Measurements from ENCODE around the gene ZNRF1.

ZNRF1 gene

DNA sequence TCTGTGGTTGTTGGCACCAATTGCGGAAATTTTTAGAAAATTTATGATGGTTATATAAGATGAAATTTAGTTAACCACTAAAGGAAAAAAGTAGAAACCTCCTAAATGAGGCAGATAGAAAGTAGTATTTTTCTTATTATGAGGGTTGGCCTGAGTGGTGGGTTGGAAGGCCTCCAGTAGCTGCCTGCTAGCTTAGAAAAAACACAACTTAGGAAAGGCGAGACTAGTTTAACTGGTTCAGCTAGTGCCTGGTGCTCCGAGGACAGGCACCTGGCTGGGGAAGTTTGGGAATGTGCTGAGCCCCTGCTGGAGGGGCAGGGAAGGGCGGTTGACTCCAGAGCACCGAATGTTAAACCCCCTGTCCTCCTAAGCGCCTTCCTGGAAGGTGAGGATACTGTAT is 97.8 kb downstream of the ZNRF1 start:
- DNase-seq (ENCODE audit: low read depth in 2 of 2, low spot score in 1 of 2), result no peak

GRCh38 chr16:75097191-75097761 is 98.5 kb downstream of the ZNRF1 start:
- DNase-seq (ENCODE audit: low read depth in 2 of 2, low spot score in 1 of 2), result no peak

DNA sequence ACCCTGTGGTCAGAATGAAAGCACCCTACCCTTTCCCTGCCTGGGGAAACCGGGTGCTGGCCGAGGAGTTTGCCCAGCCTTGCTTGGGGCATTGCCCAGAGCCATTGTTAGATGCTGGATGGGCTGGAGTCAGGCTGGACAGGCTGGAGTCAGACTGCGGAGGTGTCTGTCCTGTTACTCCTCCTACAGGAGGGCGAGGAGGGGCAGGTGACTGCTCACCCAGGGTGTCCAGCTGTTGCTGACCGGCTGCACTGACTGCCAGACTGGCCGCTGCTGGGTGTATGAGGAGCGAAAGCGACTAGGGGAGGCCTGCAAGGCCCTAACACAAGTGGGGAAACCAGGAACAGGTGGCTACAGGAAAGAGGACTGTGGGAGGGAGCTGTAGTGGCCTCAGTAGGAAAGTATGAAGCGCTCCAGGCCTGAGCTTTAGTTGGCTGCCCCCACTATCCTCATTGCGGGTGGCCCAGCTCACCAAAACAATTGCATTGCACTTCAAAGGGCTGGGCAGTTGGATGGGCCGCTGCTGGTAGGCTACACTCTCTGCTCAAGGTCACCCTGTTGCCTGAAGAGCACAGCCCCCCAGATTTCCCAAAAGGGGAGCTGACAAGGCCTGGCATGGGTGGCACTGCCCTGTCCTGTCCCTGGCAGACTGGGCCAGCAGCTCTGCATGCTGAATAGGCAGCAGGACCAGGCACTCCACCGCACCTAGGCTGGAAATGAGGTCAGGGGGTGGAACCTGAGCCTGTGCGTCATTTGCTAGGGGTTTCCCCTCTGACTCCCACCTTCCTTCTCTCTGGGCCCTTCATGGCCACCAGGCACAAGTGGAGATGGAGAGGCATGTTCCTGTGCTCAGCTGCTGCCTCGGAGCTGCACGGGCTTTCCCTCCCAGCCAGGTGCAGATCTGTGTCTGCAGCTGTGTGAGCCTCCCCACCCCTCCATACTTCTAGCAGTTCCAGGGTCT is 99.4 kb downstream of the ZNRF1 start:
- peak in 1 of 2 donors; percentile 28 for DNase-seq (ENCODE audit: low read depth in 2 of 2, low spot score in 1 of 2)

GRCh38 chr16:75099075-75099667 is 100.3 kb downstream of the ZNRF1 start:
- no peak for DNase-seq (ENCODE audit: low read depth in 2 of 2, low spot score in 1 of 2)

DNA sequence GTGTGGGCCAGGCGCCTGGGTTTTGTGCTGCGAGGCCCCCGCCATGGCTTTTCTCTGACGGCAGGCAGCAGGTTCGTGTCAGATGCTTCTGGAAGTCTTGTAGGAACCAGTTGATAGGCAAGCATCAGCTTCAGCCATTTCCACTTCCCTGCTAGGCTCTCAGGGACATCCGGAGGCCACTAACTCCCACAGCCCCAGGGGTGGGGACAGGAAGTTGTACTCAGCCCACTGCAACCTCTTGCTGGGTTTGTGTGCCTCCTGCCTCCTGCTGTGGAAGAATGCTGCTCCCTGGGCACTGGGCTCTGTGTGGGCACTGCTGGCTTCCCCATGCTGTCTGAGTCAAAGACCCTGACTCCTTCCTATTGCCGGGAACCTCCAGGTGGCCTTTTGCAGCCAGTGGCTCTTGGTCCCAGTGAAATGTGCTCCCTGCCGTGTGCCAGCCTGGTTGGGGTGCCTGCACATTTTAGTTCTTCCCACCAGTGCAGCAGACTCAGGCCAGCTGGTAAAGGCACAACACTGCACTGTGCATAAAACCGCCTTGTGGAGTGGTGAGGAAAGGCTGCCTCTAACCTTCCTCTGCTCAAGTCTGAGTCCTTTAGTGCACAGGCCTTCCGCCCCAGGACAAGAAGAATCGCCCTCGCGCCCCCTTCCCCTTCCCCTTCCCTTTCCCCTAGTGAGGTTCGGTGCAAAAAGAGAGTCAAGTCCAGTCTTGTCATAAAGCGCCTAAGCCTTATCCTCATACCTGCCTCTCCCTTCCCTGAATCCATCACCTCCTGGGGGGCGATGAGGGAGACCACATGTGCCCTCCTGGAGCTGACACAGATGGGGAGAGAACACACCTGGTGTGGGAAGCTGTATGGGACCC is 101.1 kb downstream of the ZNRF1 start:
- no peak for DNase-seq (ENCODE audit: low read depth in 2 of 2, low spot score in 1 of 2)

GRCh38 chr16:75100603-75100990 is 101.8 kb downstream of the ZNRF1 start:
- no peak for DNase-seq (ENCODE audit: low read depth in 2 of 2, low spot score in 1 of 2)

- DNase-seq (ENCODE audit: low read depth in 2 of 2, low spot score in 1 of 2), result no peak
These were observed 102.8 kb downstream of the ZNRF1 start for GRCh38 chr16:75101635-75102034.

GRCh38 chr16:75102595-75102994 is 103.8 kb downstream of the ZNRF1 start:
- no peak for DNase-seq (ENCODE audit: low read depth in 2 of 2, low spot score in 1 of 2)

GRCh38 chr16:75103994-75104393 is 105.2 kb downstream of the ZNRF1 start:
- DNase-seq (ENCODE audit: low read depth in 2 of 2, low spot score in 1 of 2), result no peak

GRCh38 chr16:75104836-75105235 is 106.0 kb downstream of the ZNRF1 start:
- DNase-seq (ENCODE audit: low read depth in 2 of 2, low spot score in 1 of 2), result no peak

DNA sequence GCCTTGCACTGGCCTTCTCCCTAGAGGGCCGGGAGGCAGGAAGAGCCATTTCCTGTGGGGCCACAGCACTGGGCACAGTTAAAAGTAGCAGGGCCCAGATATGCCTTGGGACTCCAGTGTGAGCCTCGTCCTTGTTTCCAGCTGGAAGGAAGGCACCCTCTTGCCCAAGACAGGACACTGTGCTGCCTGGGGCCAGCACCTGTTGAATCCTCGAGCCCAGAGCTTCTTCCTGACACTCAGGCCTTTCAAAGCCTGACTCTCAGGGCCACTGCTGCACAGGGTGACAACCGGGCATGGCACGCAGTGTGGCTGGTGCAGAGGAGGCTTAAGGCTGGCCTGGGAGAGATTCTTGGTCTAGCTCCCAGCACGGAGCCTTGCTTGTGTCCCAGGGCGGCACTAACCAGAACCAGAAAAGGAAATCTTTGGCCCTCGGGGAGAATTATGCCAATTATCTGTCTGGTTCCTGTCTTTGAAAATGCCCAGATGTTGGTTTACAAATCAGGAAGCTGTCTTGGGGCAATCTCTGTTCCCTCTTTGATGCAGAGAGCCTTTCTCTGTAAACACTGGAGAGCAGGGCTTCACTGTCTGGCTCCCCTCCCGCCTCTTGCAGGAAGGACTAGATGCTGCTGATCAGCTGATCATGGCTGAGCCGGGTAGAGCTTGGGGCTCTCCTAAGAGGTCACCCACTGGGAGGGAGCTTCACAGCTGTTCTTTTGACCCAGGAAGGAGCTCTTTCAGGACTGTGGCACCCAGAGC is 106.7 kb downstream of the ZNRF1 start:
- DNase-seq (ENCODE audit: low read depth in 2 of 2, low spot score in 1 of 2), result no peak

DNA sequence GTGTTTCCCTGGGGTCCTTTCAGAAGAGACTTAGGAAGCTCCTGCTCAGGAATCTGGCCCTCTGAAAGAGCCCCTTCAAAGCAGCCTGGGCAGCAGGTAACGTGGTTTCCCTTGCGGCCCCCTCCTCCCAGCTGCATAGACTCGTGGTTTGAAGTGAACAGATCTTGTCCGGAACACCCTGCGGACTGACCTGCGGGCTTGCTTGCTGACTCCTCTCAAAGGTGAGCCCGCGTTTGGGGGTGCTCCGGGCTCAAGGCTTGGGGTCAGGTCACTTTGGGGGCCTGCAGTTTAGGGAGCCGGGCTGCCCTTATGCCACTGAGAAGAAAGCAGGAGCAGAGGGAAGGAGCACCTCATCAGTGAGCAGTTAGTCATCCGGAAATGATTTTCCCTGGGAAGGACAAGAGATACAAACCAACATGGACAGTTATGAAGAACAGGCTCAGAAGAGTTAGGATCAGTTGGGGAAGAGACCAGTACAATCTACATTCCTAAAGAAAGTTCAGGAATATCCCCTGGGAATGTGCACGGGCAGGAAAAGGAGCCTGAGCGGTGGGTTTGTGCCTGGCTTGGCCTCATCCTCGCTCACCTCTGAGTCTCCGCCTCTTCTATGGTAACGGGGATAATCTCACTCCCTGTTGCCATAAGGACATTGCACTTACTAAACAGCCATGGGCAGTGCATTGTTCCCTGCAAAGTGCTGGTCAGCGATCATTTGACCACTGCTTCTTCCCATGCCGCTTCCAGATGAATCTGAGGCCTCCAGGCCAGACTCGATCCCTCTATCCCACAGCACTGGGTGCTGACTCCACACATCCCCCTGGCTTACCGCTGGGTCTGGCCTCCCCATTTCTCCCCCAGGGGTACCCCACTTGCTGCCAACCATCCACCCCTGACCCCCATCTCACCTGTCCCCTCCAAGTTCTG is 107.8 kb downstream of the ZNRF1 start:
- no peak for DNase-seq (ENCODE audit: low read depth in 2 of 2, low spot score in 1 of 2)

GRCh38 chr16:75107505-75107904 is 108.7 kb downstream of the ZNRF1 start:
- no peak for DNase-seq (ENCODE audit: low read depth in 2 of 2, low spot score in 1 of 2)

GRCh38 chr16:75108792-75109731 is 110.2 kb downstream of the ZNRF1 start:
- DNase-seq (ENCODE audit: low read depth in 2 of 2, low spot score in 1 of 2), result peak in 1 of 2 donors; percentile 49

DNA sequence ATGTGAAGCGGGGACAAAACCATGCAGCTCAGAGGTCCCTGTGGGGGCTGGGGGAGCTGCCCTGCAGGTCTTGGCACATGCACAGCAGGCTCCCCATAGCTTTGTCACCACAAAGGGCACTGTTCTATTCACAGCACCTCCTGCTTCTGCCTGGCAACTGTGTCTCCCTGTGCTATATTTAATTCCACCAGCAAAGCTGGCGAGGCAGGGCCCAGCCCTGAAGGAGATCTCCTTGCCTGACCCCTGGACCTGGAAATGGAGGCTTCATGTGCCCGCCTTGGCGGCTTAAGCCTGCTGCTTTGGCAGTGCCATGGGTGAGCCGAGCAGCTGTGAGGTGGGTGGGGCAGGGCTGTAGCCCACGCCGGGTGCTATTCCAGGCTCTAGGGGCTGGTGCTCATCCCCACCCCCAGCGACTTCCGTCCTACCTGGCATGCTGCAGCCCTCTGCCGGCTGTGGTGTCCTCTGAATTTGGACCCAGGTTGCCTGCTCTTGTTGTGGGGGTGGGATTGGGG is 111.0 kb downstream of the ZNRF1 start:
- DNase-seq (ENCODE audit: low read depth in 2 of 2, low spot score in 1 of 2), result no peak

DNA sequence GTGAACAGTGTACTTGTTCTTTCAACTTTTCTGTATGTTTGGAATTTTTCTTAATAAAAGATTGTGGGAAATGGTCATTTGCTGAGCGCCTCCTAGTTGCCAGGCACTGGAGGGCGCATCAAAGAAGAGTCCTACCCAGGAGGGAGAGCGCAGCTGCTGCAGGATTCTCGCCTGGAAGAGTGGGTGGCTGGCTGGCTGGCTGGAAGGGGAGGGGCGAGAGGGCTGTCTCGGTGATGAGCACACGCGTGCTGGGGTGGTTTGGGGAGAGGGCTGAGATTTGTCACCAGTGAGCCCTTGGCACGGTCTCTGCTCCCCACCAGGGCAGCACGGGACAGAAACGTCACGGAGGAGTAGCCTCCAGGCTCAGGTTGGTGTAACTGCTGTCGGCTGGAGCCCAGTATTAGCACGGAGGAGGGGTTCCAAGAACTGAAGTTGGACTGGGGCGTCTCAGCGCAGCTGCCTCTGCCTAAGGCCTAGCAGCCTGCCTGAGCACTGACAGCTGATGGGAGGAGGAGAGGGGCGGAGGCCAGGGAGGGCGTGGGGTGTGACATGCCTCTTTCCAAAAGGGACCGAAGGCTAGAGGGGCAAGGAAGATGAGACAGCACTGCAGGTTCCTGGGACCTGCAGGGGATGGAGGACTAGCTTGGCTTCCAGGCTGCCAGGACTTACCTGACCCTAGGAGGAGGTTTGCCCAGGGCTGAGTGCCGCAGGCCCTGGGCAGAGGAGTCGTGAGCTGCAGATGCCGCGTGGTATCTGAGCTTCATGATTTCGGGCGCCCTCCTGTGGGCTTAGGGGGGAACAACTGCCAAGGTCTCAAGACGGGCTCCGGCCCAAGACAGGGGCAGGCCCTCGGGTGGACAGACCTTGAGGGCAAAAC is 112.1 kb downstream of the ZNRF1 start:
- peak; percentile 45 to 63 for DNase-seq (ENCODE audit: low read depth in 2 of 2, low spot score in 1 of 2)

DNA sequence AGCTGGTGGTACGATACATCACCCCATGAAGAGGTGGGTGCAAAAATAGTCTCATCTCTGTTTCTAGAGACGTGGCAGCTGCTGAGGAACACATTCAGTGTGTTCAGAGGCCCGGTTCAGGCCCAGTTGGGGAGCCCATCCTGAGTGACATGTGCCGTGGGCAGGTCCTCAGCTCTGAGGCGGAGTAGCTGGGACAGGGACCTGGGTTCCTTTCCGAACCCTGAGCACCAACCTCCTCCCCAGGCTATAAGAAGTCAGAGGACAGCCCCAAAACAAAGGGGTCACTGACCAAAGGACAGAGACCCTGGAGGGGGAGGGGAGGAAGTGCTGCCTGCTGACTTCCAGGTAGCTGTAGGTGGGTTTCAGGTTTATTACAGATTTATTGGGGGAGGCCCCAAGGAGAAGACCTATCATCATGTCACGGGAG is 112.7 kb downstream of the ZNRF1 start:
- no peak for DNase-seq (ENCODE audit: low read depth in 2 of 2, low spot score in 1 of 2)
